ENCODE results near the gene CCDC150.

GRCh38 chr2:196609806-196610205 is 29.7 kb upstream of the CCDC150 start:
- TF ChIP-seq, protein P1, sequence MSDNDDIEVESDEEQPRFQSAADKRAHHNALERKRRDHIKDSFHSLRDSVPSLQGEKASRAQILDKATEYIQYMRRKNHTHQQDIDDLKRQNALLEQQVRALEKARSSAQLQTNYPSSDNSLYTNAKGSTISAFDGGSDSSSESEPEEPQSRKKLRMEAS (IDR thresholded peaks at IDR 0.05; ENCODE audit: low read depth, low read length) = no peak
- TF ChIP-seq, protein P2, sequence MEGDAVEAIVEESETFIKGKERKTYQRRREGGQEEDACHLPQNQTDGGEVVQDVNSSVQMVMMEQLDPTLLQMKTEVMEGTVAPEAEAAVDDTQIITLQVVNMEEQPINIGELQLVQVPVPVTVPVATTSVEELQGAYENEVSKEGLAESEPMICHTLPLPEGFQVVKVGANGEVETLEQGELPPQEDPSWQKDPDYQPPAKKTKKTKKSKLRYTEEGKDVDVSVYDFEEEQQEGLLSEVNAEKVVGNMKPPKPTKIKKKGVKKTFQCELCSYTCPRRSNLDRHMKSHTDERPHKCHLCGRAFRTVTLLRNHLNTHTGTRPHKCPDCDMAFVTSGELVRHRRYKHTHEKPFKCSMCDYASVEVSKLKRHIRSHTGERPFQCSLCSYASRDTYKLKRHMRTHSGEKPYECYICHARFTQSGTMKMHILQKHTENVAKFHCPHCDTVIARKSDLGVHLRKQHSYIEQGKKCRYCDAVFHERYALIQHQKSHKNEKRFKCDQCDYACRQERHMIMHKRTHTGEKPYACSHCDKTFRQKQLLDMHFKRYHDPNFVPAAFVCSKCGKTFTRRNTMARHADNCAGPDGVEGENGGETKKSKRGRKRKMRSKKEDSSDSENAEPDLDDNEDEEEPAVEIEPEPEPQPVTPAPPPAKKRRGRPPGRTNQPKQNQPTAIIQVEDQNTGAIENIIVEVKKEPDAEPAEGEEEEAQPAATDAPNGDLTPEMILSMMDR (IDR thresholded peaks at IDR 0.05; ENCODE audit: low read depth, low read length) = no peak
